ENCODE results near the gene MME.
A peak's percentile ranks its signal among the peaks of the same experiment; 100 is the strongest.
"Not testable (repeated sequence)": the region's sequence is repeated elsewhere in the genome, so short reads cannot be mapped to it uniquely, and the experiment has no call there.

The MME gene

GRCh38 chr3:155194973-155195957, 115.1 kb downstream of the MME start:
- no peak for DNase-seq (ENCODE audit: low read depth)

DNA sequence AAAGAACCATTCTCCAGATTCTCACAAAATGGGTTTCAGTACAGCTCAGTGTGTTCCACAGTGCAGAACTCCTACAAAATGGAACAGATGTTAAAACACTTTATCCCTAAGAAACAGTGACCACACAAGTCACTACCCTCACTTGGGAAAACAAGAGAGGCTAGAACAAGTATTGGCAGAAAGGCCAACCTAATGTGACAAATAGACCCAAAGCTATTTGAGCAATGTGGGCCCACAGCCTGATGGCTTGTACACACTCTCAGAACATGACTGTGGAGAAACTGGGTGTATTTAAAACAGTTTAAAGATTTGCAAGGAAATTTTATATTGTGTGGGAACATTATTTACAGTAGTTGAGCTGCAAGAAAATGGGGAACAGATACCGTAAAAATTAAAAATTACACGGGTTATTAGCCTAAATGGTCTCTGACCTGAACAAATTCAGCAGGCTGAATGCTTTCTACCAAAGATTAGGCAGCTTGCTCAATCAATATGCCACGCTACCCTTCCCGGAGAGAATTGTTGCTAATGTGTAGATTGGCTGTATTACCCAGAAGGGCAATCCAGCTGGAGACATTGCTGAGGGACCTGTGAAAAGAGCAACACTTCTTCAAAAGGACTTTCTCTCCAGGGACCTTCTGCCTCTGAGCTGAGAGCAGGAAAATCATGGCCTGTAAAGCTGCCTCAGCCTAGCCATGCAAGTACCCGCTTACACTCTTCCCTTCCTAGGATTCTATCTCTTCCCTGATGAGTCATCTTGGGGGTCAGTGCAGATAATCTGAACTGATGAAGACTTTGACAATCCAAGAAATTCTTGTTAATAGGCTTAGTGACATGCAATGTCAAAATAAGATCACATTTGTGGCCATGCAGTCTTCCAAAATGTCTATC, 116.3 kb downstream of the MME start:
- DNase-seq (ENCODE audit: low read depth): no peak

GRCh38 chr3:155197786-155198185, 117.7 kb downstream of the MME start:
- no peak for DNase-seq (ENCODE audit: low read depth)

DNA sequence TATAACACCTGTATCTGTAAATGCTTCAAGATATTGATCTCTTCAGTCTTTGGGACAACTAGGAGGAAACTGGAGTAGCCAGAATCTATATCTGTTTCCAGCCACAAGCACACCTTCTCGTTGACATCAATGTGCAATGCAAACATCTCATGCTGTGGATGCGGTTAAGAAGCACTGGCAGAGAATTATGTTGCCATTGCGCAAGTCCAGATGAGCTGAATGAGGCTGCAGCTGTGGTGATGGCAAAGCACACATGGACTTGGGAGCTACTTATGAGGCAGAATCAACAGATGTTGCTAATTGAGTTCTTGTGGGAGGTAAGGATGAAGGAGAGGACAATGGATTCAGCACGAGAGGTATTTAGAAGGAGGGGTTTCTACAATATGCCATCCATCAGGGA, 122.5 kb downstream of the MME start:
- no peak for DNase-seq (ENCODE audit: low read depth)

- no peak for DNase-seq (ENCODE audit: low read depth)
Measured at GRCh38 chr3:155204851-155205250, 124.7 kb downstream of the MME start.

- no peak for DNase-seq (ENCODE audit: low read depth)
Measured at GRCh38 chr3:155208183-155208800, 128.2 kb downstream of the MME start.

DNA sequence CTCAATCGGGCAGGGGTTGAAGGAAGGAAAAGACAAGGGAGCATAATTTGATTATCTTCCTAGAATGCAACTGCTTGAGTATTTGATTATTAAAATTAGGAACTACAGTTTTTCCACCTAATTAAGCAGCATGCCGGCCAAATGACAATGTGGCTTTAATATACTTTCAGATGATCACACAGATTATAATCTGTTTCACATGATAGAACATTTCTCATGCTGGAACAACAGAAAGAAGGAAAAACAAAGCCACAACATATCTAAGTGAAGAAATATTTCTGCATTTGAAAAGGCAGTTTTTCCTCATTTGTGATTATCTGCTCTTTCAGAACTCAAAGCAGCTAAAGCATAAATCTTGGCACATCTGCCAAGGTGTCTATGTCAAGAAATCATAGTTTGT, 130.6 kb downstream of the MME start:
- no peak for DNase-seq (ENCODE audit: low read depth)

DNA sequence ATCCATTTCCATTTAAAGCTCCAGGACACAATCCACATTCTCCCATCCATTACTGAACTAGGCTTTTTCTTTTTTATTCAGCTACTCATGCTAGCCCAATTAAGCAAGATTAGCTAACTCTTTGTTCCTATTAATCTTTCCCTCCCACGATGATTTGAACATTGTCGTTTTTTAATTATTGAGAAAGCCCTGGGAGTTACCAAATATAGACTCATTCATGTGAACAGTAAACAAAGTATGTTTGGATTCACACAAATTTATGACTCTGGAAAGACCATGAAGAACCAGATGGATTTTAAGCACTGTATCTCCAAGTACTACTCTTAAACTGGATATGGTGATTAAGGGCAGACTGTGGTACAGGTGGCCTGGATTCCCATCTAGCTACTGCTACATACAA, 131.1 kb downstream of the MME start:
- no peak for DNase-seq (ENCODE audit: low read depth)

DNA sequence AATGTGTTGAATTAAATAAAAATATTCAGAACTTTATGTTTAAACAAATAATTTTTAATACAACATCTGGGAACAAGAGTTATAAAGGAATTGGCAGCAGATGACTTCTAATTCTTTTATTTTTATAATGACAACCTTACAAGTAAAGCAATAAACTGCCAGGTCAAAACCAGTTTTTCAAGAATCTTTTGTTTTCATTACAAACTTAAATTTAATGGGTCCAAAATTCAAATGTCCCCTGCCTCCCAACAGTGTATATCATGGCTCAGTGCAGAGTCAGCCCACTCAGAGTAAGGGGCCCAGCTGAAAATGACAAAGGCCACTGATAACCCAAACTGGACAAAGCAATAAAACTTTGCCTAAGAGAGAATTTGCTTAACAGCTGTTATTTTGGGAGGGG, 131.8 kb downstream of the MME start:
- no peak for DNase-seq (ENCODE audit: low read depth)

GRCh38 chr3:155216007-155216406, 135.9 kb downstream of the MME start:
- DNase-seq (ENCODE audit: low read depth): not testable (repeated sequence)

DNA sequence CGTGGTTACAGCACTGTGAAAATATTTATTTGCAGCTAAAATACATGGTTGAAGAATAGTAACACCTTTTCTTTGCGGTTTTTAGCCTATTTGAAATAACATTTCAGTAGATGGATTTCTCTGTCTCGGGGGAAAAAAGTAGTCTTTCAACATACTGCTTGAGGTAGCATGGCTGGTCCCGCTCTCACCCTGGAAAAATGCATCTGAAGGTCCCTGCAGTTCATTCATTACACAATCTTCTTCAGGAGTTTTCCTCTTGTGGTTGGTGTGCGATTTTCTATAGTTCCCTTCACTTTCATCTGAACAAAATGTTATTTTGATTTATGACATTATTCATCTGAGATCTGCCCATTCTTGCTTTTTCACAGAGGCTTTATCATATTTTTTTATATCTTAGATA, 137.5 kb downstream of the MME start:
- no peak for DNase-seq (ENCODE audit: low read depth)

DNA sequence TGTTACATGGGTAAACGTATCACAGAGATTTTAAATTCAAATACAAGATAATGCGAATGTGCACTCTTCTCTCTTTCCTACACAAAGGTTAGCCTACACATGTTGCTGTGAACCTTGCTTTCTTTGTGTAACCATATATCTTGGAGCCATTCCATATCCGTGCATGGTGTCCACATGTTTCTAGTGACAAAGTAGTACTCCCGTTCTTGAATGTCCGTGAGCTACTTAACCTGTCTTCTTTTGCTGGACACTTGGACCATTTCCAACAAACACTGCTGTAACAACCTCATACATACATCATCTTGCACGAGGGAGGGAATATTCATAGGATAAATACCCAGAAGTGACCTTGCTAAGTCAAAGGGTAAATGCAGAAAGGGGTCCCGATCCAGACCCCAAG, 138.3 kb downstream of the MME start:
- DNase-seq (ENCODE audit: low read depth): no peak

DNA sequence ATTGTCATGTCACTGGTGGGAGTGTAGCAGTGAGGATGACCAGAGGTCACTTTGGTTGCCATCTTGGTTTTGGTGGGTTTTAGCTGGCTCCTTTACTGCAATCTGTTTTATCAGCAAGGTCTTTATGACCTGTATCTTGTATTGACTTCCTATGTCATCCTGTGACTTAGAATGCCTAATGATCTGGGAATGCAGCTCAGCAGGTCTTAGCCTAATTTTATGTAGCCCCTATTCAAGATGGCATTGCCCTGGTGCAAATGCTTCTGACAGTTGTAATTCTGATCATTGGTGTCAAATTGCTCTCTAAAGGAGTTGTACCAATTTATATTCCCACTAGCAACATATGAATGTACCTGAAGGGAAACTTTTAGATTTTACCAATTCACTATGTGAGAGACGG, 139.0 kb downstream of the MME start:
- no peak for DNase-seq (ENCODE audit: low read depth)

DNA sequence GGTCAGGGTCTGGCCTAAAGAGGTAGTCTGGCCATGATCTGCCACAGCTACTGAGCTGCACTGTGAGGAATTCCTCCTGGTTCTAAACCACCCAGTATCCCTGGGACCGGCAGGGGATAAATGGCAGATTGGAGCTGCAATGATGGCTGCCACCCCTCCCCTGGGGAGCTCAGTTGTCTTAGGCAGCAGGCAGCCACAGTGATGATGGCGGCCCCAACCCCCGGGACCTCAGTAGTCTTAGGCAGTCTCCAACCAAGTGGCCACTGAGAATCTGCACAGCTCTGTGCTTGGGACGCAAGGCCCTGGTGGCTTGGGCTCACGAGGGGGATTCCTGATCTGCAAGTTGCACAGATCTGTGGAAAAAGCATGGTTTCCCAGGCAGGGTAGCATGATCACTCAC, 145.3 kb downstream of the MME start:
- no peak for DNase-seq (ENCODE audit: low read depth)

DNA sequence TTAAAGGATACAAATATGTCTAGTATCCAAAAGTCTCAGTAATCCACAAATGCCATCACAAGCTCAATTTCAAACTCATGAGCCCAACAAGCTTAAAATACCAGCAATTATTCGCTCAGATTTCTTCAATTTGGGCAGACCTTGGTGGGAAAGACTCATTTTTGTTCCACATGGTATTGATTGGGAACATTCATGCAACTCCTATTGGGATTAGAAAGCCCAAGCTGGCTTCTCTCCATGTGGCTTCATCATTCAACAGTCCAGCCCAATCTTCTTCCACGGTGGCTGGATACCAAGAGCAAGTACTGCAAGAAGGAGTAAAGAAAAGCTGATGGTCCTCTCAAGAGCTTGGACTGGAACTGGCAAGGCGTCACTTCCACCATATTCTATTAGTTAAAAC, 147.0 kb downstream of the MME start:
- no peak for DNase-seq (ENCODE audit: low read depth)

DNA sequence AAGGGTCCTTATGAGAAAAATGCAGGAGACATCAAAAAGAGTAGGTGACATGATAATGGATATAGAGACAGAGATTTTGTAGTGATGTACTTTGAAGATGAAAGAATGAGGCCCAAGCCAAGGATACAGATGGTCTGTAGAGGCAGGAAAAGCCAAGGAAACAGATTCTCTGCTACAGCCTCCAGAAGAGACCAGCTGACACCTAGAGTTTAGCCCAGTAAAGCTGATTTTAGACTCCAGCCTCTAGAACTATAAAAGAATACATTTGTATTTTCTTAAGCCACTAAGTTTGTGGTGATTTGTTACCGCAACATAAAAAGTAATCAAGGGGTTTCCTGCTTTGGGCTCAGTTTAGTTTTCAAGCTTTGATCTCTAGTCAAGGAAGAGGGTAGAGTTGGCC, 148.6 kb downstream of the MME start:
- DNase-seq (ENCODE audit: low read depth): no peak

DNA sequence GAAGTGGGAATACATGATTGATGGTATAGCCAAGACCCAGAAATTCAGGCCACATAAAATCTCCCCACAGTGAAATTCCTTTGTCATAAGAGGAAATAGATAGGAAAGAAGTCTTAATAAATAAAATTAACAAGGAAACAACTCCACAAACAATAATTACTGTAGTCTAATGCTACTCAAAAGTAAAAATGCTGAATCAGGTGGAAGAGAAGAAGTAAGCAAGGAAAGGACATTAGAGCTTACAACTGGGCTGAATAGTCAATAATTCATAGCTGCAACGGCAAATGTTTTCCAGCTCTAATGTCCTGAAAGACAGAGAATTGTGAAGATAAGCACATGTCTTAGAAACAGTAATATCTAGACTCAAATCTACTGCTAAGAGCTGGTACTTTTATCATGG, 149.0 kb downstream of the MME start:
- no peak for DNase-seq (ENCODE audit: low read depth)

DNA sequence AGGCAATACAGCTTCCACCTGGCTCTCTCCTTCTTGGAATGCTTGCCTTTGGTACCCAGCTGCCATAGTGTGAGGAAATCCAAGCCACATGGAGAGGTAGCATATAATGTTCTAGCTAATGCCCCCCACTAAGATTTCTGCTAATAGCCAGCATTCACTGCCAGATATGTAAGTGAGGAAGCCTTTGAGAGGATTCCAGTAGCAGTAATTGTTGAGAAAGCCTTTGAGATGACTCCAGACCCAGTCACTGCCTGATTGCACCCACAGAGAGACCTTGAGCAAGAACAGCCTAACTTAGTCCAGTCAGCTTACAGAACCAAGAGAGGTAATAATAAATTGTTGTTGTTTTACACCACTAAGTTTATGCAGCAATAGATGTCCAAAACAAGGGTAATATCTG, 150.3 kb downstream of the MME start:
- DNase-seq (ENCODE audit: low read depth): no peak

- DNase-seq (ENCODE audit: low read depth): no peak
Measured at GRCh38 chr3:155231792-155232191, 151.7 kb downstream of the MME start.

GRCh38 chr3:155232605-155233004, 152.5 kb downstream of the MME start:
- DNase-seq (ENCODE audit: low read depth): peak; percentile 62

DNA sequence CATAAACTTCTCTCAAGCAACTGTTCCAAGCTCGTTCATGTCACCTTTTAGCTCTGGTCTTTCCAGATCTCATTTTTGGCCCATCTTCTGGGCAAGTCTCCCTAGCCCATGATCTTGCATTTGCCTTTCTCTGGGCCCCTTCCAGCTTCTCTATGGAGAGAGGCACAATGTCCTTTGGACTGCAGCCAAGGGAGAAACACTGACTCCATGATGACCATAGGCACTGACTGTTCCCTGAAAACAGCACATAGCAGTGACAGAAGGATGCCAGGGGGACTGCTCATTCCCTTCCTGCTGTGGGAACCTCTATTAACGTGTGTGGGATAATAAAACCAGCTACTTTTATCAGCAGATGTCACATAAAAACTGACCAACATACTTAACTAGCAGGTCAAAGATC, 153.1 kb downstream of the MME start:
- DNase-seq (ENCODE audit: low read depth): peak; percentile 64
